CD4-positive, alpha-beta T cell treated with Interleukin-6 for 4 hours (primary cell): Measurements from ENCODE around the gene CCL17.
"Not testable (repeated sequence)": the region's sequence is repeated elsewhere in the genome, so short reads cannot be mapped to it uniquely, and the experiment has no call there.

Experiments
- DNase-seq: peaks from one replicate; pipeline ENCODE4 v3.0.0-alpha.2; 2020; ENCODE audit warnings: mixed read lengths

The CCL17 gene

GRCh38 chr16:57435838-57436237 lies 31.3 kb downstream of the CCL17 start:
- DNase-seq: no peak

GRCh38 chr16:57439947-57440346 lies 35.4 kb downstream of the CCL17 start:
- not testable (repeated sequence) for DNase-seq

GRCh38 chr16:57440551-57440950 lies 36.0 kb downstream of the CCL17 start:
- DNase-seq: not testable (repeated sequence)

- DNase-seq: no peak
Observed at GRCh38 chr16:57444711-57445110, 40.1 kb downstream of the CCL17 start.

- no peak for DNase-seq
Observed at GRCh38 chr16:57445510-57445909, 40.9 kb downstream of the CCL17 start.

- peak; percentile 19 for DNase-seq
Observed at GRCh38 chr16:57446531-57447185, 42.1 kb downstream of the CCL17 start.

- DNase-seq: peak; percentile 93
Observed at GRCh38 chr16:57447186-57447962, 42.8 kb downstream of the CCL17 start, which contains the start of the genes CIAPIN1 and COQ9. Gene CIAPIN1, minus strand, starts transcription at chr16:57447385. Its CDS starts 6,457 bp downstream, at chr16:57440928. Gene COQ9, plus strand, starts transcription at chr16:57447479. Its CDS starts 27 bp downstream, at chr16:57447506.

- DNase-seq: no peak
Observed at GRCh38 chr16:57452021-57452420, 47.5 kb downstream of the CCL17 start.

GRCh38 chr16:57462209-57462977 lies 57.8 kb downstream of the CCL17 start, which contains the start of gene POLR2C:
Gene POLR2C, plus strand, starts transcription at chr16:57462679. Its CDS starts 46 bp downstream, at chr16:57462725.
- peak; percentile 93 for DNase-seq

GRCh38 chr16:57462978-57463362 lies 58.4 kb downstream of the CCL17 start:
- DNase-seq: no peak

- DNase-seq: no peak
Observed at GRCh38 chr16:57464523-57464922, 60.0 kb downstream of the CCL17 start.
